ENCODE results near the gene ZNF512B.

GRCh38 chr20:63962426-63963347 lies 7.0 kb downstream of the ZNF512B start:
- no peak for TF ChIP-seq POLR2A (IDR thresholded peaks at IDR 0.05)
- TF ChIP-seq CTCF (IDR thresholded peaks at IDR 0.05 in 4 of 5, conservative IDR thresholded peaks at IDR 0.05 in 1 of 5) = no peak
